Measurements from ENCODE around the gene FBXO5. TPM values are rescaled to one million over a fixed set of nuclear protein-coding genes. Genes with fewer than 3 reads are reported as not detected.

Gene FBXO5
- total and polyA plus RNA-seq, 9 of the 15 experiments (the other 6 are each of a cell fraction or from before 2014, with no cell fraction given), result 17.8 to 89.3 (median 62.9) TPM

GRCh38 chr6:152946995-152947394, 35.8 kb downstream of the FBXO5 start:
- intact Hi-C loops (cut with micrococcal nuclease) (loop anchor here (5.0 to 10.0 kb wide), 3 partner anchors 460 to 1180 kb away; no protein-coding TSS in a partner anchor), in situ Hi-C loops (cut with MboI) (no loop called here)
- DNase-seq (ENCODE audit: extremely low read depth in 1 of 4, low spot score in 3 of 4) (no peak), ATAC-seq (no peak), FAIRE-seq (no peak)
- no peak overlapping the region for H3K9ac ChIP-seq (ENCODE audit: insufficient read depth in 1 of 2, low read depth in 2 of 2, low read length in 2 of 2)
- ChIA-PET POLR2A (no interaction called here), CTCF (ENCODE audit: low intra/inter-chr PET ratio) (interaction anchor here (0.6 to 2.7 kb wide), 5 partner anchors 83 to 395 kb away, joined by 3 to 27 read pairs (median 5); no protein-coding TSS in a partner anchor)
- no peaks in the 10 kb centered on the region for H3K4me1 ChIP-seq (replicated peaks in 1 of 2; ENCODE audit: control insufficient read depth in 2 of 2, insufficient read depth in 2 of 2, low read length in 2 of 2)
- no TSS peak for BruUV-seq (replicated peaks)
- H3K4me2 ChIP-seq (ENCODE audit: insufficient read depth, low read length), result no peak overlapping the region
- no peaks in the 10 kb centered on the region for H3K27me3 ChIP-seq (ENCODE audit: control insufficient read depth in 2 of 2, insufficient read depth in 2 of 2, low read length in 2 of 2)
- TF ChIP-seq ESRRA (IDR thresholded peaks at IDR 0.05; ENCODE audit: borderline replicate concordance, low read depth) (no peak), THRA (IDR thresholded peaks at IDR 0.05) (no peak), ZNF518B (CRISPR knock-in tag; IDR thresholded peaks at IDR 0.05) (no peak), BRD9 (IDR thresholded peaks at IDR 0.05; ENCODE audit: low read depth, partially characterized antibody) (no peak), USF2 (CRISPR knock-in tag; IDR thresholded peaks at IDR 0.05) (no peak), NCOA1 (IDR thresholded peaks at IDR 0.05; ENCODE audit: low read depth) (no peak), L3MBTL2 (IDR thresholded peaks at IDR 0.05) (no peak), POLR2B (IDR thresholded peaks at IDR 0.05; ENCODE audit: low read depth, partially characterized antibody) (no peak), FOXA3 (CRISPR knock-in tag; conservative IDR thresholded peaks at IDR 0.05 in 1 of 2, IDR thresholded peaks at IDR 0.05 in 1 of 2) (no peak), ATF7 (IDR thresholded peaks at IDR 0.05) (no peak), ZNF143 (CRISPR knock-in tag; IDR thresholded peaks at IDR 0.05) (no peak), SNRNP70 (optimal IDR thresholded peaks at IDR 0.05; ENCODE audit: low read depth, low read length) (no peak)
- 0% methylated on average over 2 of the region's 2 CpGs for WGBS (ENCODE audit: insufficient coverage, low coverage, missing lambda C conversion rate)
- no peaks in the 10 kb centered on the region for H3K79me2 ChIP-seq (ENCODE audit: control insufficient read depth, insufficient read depth, low read length)
- H3K9me1 ChIP-seq (ENCODE audit: control insufficient read depth, insufficient read depth, low read length), result no peaks in the 10 kb centered on the region
- H2AFZ ChIP-seq (ENCODE audit: low read depth, low read length), result no peak overlapping the region
- no peaks in the 10 kb centered on the region for H3K36me3 ChIP-seq (ENCODE audit: control insufficient read depth, insufficient read depth, low read length)
- no peaks in the 10 kb centered on the region for H4K20me1 ChIP-seq (replicated peaks; ENCODE audit: control insufficient read depth, insufficient read depth, low read length)
- no peak overlapping the region for H3K4me3 ChIP-seq
- no peaks in the 10 kb centered on the region for H3K9me3 ChIP-seq (replicated peaks; ENCODE audit: control insufficient read depth, insufficient read depth, low read depth, low read length)
- no peak overlapping the region for H3K27ac ChIP-seq (ENCODE audit: extremely low read depth, low read depth, low read length)
